OCI-LY7 (cell line): ENCODE results near the gene LRRC51.

Source experiments
- CTCF ChIP-seq: fragments of 200-600 bp; sonication (generic); conservative IDR thresholded peaks from 2 replicates; pipeline ENCODE4 v1.5.1; 2014; ENCODE audit warnings: mild to moderate bottlenecking, antibody characterized with exemption, low read length, moderate library complexity, mixed read lengths
- EZH2phosphoT487 ChIP-seq: fragments of 200-600 bp; sonication (generic); IDR thresholded peaks from 2 replicates; pipeline ENCODE4 v1.6.1; 2018; ENCODE audit warnings: low read depth, borderline replicate concordance, mild to moderate bottlenecking, mixed run types, antibody characterized with exemption, low read length, moderate library complexity, mixed read lengths

DNA sequence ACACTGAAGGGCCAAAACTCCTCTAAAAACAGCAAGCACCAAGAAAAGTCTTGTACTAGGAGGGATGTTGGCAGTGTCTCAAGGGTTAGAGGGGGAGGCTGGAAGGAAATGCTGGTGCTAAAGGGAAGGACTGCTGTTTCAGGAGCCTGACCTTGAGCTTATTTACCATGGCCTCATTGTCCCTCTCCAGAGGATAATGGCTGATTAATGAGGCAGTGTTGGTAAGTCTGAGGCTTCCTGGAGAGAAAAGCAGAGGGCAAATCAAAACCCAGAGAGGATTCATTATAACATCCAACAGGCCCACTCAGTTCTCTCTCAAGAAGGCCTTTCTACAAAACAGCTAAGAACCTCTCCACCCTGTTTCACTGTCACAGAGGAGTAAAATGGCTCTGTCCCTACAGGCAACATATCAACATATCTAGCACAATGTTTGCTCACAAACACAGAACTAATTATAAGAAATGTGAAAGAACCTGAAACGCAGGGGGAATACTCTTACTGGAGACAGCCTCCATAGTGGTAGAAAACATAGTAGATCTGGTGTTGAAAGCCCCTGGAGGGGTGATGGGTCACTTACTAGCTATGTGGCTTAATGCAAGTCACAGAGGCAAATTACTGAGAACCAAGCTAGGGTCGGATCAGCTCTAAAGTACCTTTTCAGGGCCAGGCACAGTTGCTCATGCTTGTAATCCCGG, 31.7 kb upstream of the LRRC51 start:
- no peak for TF ChIP-seq CTCF
- no peak for TF ChIP-seq EZH2phosphoT487
